ENCODE measurements around the gene ARSA. TPM values are rescaled to one million over a fixed set of nuclear protein-coding genes. Genes with fewer than 3 reads are reported as not detected.

Gene ARSA
- total RNA-seq, 1 donor from 2014 or later, result 65.7 TPM

- DNase-seq, result no peak
- H3K9me3 Mint-ChIP-seq (ENCODE audit: unreplicated experiment), result peaks cover 10% of the 10 kb centered on the region
- peak overlapping the region; percentile 87 for H3K27ac Mint-ChIP-seq (ENCODE audit: unreplicated experiment)
- no peak for TF ChIP-seq CTCF (IDR thresholded peaks at IDR 0.05; ENCODE audit: partially characterized antibody, unreplicated experiment)
- H3K27me3 Mint-ChIP-seq (ENCODE audit: unreplicated experiment), result peaks cover 8% of the 10 kb centered on the region
- no peaks in the 10 kb centered on the region for H3K36me3 Mint-ChIP-seq (ENCODE audit: unreplicated experiment)
- H3K4me3 Mint-ChIP-seq (ENCODE audit: unreplicated experiment), result peak overlapping the region; percentile 87
- H3K4me1 Mint-ChIP-seq (ENCODE audit: low read depth, unreplicated experiment), result peaks cover 17% of the 10 kb centered on the region
Measured at GRCh38 chr22:50581950-50582492, 45.9 kb downstream of the ARSA start.

GRCh38 chr22:50581031-50581949 lies 46.7 kb downstream of the ARSA start:
- H3K27ac Mint-ChIP-seq (ENCODE audit: unreplicated experiment), result peak overlapping the region; percentile 87
- no peaks in the 10 kb centered on the region for H3K36me3 Mint-ChIP-seq (ENCODE audit: unreplicated experiment)
- peaks cover 7% of the 10 kb centered on the region for H3K27me3 Mint-ChIP-seq (ENCODE audit: unreplicated experiment)
- DNase-seq, result no peak
- peaks cover 11% of the 10 kb centered on the region for H3K9me3 Mint-ChIP-seq (ENCODE audit: unreplicated experiment)
- no peak for TF ChIP-seq CTCF (IDR thresholded peaks at IDR 0.05; ENCODE audit: partially characterized antibody, unreplicated experiment)
- H3K4me1 Mint-ChIP-seq (ENCODE audit: low read depth, unreplicated experiment), result peaks cover 17% of the 10 kb centered on the region
- H3K4me3 Mint-ChIP-seq (ENCODE audit: unreplicated experiment), result peak overlapping the region; percentile 87

GRCh38 chr22:50579752-50580151 lies 48.2 kb downstream of the ARSA start:
- no peak for DNase-seq
- H3K27ac Mint-ChIP-seq (ENCODE audit: unreplicated experiment), result no peak overlapping the region
- H3K36me3 Mint-ChIP-seq (ENCODE audit: unreplicated experiment), result no peaks in the 10 kb centered on the region
- H3K4me3 Mint-ChIP-seq (ENCODE audit: unreplicated experiment), result no peak overlapping the region
- peaks cover 16% of the 10 kb centered on the region for H3K9me3 Mint-ChIP-seq (ENCODE audit: unreplicated experiment)
- no peak for TF ChIP-seq CTCF (IDR thresholded peaks at IDR 0.05; ENCODE audit: partially characterized antibody, unreplicated experiment)
- H3K27me3 Mint-ChIP-seq (ENCODE audit: unreplicated experiment), result peaks cover 7% of the 10 kb centered on the region
- H3K4me1 Mint-ChIP-seq (ENCODE audit: low read depth, unreplicated experiment), result peaks cover 17% of the 10 kb centered on the region

GRCh38 chr22:50578776-50579310 lies 49.1 kb downstream of the ARSA start:
- Mint-ChIP-seq H3K4me1 (ENCODE audit: low read depth, unreplicated experiment) (peaks cover 17% of the 10 kb centered on the region), H3K9me3 (ENCODE audit: unreplicated experiment) (peaks cover 16% of the 10 kb centered on the region), H3K27ac (ENCODE audit: unreplicated experiment) (no peak overlapping the region), H3K36me3 (ENCODE audit: unreplicated experiment) (no peaks in the 10 kb centered on the region), H3K4me3 (ENCODE audit: unreplicated experiment) (peak overlapping the region; percentile 55), H3K27me3 (ENCODE audit: unreplicated experiment) (peaks cover 7% of the 10 kb centered on the region)
- DNase-seq, result no peak
- no peak for TF ChIP-seq CTCF (IDR thresholded peaks at IDR 0.05; ENCODE audit: partially characterized antibody, unreplicated experiment)
